ENCODE data around the gene RERE.
A peak's percentile ranks its signal among the peaks of the same experiment; 100 is the strongest.

RERE gene

DNA sequence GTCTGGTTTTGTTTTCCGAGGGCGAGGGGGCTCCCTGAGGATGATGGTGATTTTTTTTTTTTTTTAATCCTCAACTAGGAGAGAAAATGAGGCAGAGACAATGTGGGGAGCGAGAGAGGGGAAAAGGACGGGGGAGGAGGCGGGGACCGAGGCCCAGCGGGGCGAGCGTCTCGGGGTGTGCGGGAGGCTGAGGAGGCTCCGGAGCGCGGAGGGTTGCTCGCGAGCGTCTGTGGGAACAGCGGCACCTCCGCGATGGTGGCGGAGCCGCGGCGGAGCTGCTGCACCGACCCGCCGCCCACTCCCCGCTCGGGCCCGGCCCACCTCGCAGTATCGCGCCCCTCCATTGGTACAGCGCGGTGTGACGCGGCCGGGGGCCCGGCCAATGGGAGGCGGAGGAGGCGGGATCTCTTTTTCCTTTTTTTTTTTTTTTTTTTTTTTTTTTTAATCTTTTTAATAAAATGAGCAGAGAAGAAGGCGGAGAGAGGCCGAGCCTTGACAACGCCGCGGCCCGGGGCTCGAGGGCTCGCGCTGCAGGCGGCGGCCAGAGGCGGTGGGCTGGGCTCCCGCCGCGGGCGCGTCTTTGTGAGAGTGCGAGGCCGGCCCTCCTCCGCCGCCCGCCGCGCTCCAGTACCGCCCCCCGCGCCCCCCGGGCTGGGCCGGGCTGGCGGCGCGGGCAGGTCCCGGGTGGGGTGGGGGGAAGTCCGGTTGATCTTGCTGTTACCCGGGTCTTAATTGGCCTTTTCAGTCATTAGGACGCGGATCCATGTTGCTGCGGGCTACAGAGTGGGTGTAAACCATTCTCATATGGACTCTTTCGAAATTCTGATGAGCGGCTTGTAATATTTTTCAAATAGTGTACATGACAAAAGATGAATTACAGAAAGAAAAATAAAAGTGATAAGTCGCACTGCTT is at the start of gene RERE:
Gene RERE, minus strand, starts transcription at position 229 of the 913 bp plus-strand sequence.
- peak; percentile 99 for ATAC-seq

DNA sequence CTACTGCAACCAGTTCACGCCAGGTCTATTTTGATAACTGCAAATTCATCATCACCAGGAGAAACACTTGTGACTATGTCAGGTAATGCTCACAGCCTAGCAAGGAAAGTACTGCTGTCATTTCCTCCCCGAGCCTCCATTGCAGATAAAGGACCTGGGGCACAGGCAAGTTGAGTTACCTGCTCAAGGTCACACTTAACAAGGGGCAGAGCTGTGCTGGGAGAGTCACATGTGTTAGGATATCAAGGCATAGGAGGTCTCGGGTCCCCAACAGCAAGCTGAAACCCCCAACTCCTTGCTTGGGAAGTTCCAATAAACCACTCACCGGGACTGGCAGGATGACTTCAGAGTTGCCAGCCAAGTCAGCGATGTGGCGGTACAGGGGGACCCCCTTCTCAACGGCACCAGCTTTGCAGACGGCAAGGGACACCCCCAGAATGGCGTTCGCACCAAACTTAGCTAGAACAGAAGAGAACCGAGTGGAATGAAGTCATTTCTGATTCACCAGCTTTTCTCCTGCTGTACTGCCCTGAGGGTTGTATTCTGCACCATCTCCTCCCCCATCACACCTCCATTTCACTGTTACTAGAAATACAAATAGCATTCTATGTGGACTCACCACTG is 49.5 kb upstream of the RERE start:
- peak; percentile 80 for ATAC-seq
- DNase-seq: peak; percentile 79

More for the DNA sequence above, at the start of gene RERE:
- peak; percentile 98 for DNase-seq

DNA sequence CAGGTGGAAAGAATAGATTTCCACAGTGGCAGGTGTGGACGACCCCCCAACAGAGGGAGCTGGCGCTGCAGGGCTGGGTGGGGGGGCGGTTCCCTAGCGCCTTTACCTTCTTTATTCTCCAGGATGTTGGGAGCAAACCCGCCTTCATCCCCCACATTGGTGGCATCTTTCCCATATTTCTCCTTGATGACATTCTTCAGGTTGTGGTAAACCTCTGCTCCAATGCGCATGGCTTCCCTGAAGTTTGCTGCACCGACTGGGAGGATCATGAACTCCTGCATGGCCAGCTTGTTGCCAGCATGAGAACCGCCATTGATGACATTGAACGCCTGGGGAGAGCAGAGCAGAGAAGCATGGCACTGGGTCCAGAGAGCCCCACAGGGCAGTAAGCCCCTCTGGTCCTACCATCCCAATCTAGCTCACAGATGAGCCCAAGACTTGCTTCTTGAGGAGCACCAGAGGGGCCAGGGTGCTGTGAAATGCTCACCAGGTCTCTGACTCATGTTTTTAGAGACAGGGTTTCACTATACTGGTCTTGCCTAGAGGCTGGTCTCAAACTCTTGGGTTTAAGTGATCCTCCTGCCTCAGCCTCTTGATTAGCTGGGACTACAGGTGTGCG is 48.8 kb upstream of the RERE start:
- DNase-seq: no peak
- ATAC-seq: no peak

DNA sequence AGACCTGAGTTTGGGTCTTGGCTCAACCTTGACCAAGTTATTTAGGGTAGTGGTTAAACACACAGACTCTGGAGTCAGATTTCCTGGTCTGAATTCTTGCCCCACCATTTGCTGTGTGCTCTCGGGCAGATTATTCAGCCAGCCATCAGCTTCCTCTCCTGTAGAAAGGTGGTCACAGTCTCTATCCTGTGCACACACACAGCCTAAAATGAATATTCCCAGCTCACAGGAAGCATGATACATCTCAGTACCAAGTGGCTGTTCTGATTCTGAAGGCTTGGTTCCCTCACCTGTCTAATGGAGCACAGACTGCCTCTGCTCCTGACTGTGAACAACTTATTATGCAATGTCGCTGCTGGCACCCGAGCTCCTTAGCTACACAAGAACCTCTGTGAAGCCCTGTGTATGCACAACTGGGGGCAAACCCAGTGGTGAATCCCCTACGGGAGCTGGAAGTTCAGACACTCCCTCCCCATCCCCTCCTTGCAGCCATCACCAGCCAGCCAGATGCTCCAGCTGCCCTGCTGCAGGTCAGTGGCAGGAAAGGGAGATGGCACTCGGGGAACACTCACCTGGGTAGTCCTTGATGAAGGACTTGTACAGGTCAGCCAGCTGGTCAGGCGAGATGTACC is 47.4 kb upstream of the RERE start:
- DNase-seq: no peak
- ATAC-seq: no peak

DNA sequence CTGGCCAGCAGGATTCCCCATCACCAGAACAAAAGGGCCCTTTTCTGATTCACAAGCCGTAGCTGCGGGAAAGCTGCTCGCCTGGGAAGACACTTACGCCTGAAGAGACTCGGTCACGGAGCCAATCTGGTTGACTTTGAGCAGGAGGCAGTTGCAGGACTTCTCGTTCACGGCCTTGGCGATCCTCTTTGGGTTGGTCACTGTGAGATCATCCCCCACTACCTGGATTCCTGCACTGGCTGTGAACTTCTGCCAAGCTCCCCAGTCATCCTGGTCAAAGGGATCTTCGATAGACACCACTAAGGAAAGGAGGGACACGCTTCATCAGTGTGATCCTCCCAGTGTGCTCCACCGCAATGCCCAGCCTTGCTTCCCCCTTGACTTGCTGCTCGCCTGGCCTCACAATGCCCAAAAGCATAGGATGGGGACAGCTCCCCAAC is 46.4 kb upstream of the RERE start:
- no peak for DNase-seq
- no peak for ATAC-seq

DNA sequence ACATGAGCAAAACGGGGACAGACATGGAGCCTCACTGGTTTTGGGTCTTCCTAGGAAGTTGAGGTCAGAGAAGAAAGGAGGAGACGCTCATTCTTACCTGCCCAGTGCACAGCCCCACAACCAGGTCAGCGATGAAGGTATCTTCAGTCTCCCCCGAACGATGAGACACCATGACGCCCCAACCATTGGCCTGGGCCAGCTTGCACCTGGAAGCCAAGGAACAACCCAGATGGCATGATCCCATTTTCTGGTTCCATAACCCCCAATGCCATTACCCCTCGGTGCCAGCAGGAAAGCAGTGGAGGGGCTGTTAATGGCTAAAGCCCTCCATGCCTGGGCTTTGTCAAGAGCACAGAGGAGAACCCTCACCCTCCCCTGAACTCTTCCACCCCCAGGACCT is 45.7 kb upstream of the RERE start:
- ATAC-seq: no peak
- DNase-seq: no peak

DNA sequence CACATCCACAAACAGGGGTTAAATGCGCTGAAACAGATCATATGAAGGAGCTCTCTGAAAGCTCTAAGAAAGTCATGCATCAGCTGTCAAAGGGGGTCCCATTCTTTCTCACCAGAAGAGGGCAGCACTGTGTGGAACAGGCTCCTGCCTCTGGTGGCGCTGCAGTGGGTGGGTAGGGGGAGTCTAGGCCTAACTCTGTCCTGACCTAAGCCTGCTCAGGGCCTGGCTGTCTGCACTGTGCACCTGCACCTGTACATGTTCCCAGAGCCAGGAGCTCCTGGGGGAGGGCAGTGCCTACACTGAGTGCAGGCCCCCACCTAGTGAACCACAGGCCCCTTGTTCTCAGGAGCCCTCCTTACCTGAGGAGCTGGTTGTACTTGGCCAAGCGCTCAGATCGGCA is 45.1 kb upstream of the RERE start:
- DNase-seq: peak; percentile 56
- ATAC-seq: no peak

DNA sequence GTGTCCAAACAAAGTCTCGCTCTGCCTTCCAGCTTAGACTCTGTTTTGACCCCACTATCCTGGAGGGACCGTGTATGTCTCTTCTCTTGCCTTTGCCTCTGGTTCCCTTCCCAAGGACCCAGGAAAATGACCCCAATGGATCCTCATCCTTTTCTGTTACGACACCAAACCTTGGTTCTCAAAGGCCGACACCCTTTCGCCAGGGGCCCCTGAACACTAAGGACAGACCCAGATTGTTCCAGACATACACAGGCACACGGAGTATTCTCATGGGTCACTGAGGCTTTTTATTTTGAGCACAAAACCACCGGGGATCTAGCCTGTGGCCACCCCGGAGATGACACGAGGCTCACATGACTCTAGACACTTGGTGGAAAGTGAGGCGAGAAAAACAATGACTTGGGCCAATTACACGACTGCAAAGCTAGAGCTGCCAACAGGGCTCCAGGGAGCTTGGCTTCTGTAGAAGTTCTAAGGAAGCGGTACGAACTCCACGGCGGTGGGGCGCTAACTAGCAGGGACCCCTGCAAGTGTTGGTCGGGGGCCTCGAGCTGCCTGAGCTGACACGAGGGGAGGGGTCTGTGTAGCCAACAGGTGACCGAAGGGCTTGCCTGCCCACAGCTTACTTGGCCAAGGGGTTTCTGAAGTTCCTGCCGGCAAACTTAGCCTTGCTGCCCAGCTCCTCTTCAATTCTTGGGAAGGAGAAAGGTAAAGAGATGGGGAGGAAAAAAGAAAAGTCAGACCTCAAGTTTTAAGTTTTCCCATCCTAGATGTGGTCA is 43.5 kb upstream of the RERE start:
- no peak for ATAC-seq

DNA sequence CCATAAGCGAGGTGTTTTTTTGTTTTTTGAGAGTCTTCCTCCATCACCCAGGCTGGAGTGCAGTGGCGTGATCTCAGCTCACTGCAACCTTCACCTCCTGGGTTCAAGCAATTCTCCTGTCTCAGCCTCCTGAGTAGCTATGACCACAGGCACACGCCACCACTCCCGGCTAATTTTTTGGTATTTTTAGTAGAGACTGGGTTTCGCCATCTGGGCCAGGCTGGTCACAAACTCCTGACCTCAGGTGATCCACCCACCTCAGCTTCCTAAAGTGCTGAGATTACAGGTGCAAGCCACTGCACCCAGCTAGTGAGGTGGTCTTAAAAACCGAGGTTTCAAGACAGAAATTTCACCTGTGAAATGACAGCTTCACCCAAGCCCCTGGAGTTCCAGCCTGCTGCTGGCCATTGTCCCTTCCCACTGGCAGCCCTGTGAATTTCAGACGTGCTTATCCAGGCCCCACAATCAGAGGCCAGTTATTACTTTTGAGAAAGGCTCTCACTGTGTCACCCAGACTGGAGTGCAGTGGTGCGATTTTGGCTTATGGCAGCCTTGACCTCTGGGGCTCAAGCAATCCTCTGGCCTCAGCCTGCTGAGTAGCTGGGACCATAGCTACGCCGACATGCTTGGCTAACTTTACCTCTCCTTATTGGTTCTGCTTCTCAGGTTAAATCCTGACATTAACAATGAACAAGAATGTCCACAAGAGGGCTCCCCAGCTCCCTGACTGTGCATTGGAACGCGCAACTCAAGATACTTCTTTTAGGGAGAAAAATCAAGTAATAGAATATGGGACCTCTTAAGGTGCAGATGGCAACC is 41.7 kb upstream of the RERE start:
- peak; percentile 45 for ATAC-seq

More for the DNA sequence above, 43.5 kb upstream of the RERE start:
- DNase-seq: no peak

DNA sequence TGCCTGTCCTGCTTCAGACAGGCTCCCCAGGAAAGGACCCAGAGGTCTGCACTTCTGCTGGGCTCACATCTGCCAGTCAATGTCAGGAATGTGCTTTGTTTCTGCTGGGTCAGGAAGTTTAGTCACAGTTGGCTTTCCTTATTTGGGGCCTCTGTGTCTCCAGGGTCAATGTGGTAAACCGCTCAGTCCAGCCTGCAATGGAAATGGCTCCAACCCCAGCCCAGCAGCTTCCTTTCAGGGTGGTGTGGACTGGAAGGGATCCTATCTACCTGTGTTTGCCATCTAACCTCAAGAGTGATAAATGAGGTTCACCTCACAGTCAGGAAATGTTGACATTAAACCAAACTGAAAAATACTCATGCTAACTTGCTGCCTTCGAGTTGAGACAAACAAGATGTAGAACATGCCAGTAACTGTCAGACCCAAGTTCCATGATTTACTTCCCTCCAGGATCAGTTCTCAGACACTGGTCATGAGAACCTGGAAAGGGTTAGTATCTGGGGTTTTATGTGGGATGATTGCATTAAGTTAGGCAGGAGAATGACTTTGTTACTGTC is 40.8 kb upstream of the RERE start:
- DNase-seq: no peak
- ATAC-seq: peak; percentile 12

More for the DNA sequence above, 41.7 kb upstream of the RERE start:
- DNase-seq: no peak

DNA sequence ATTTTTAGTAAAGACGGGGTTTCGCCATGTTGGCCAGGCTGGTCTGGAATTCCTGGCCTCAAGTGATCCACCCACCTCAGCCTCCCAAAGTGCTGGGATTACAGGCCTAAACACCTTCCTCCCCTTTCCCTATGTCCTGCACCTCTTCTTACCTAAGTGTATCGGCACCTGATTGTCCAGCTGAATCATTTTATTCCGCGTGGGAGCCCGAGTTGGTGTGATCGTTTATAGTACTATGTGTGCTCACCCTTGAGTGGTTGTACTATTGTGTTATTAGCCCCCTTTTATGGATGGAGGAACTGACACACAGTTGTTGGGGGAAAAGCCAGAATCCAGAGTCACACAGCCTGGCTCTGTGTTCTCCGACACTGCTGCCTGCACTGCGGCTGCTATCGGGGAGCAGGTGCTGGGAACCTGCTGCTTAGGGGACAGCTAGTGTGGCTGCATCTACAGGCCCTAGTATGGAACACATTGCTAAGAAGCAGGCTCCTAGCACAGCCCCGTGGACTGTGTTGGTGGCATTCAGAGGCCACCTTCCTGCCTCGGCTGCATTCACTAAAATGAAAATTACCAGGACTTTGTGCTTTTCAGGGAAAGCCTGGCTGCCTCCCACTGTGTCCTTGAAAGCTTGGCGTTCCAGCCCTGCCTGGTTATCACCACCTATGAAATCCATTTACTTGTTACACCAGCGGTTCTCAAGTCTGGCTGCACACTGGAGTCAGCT is 39.4 kb upstream of the RERE start:
- DNase-seq (no peak), ATAC-seq (no peak)

DNA sequence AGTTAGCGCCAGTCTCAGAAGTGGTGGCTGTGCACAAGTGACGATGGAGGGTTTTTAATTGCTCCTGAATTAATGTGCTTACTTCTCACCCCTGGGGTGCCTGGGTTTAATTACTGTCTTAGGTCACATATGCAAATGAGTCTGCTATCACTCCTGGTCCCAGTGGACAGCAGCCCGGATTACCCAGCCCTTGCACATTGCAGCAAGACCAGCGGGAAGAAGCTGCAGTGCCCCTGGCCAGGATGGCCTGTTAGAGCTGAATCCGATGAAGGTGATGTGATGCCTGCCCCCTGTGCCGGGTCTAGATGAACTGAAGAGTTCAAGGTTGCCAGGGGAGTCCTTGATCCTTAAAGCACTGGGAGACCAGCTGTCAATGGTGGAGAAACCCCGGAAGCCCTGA is 36.8 kb upstream of the RERE start:
- ATAC-seq (no peak), DNase-seq (no peak)

DNA sequence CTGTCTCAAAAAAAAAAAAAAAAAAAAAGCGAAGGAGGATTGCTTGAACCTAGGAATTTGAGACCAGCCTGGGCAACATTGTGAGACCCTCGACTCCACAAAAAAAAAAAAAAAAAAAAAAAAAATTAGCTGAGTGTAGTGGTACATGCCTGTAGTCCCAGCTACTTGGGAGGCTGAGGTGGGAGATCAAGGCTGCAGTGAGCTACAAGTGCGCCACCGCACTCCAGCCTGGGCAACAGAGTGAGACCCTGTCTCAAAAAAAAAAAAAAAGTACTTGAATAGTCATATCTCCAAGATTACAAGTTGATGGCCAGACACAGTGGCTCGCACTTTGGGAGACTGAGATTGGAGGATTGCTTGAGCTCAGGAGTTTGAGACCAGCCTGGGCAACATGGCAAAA is 33.6 kb upstream of the RERE start:
- DNase-seq (no peak), ATAC-seq (no peak)

DNA sequence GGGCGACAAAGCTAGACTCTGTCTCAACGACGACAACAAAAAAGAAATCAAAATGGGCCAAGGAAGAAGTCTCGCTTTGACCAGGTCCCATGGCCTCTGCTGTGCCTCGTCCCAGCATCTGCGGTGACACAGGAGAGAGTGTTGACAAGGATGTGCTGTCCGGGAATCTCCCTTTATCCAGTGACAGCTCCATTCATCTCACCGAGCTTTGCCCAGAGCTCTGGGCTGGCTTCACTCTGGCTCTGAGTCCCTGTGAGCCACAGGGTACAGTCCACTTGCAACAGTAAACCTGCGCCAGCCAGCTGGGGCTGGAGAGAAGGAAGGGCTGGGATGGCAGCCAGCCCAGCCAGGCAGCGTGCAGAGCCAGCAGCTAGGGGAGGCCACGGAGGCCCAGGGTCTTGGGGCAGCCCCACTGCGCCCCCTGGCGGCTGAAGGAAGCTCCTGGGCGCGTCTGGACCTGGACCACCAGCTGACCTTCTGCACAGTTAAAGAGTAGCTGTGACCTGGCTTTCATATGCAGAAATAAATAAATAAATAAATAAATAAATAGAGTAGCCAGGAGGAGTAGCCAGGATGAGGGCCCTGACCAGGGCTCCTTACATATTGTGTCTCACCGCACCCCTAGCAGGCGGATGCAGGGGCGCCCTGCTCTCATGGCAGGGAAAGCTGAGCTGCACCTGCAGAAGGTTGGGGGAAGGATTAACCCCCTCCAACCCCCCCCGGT is 31.4 kb upstream of the RERE start:
- peak; percentile 88 for DNase-seq
- peak; percentile 97 for ATAC-seq

DNA sequence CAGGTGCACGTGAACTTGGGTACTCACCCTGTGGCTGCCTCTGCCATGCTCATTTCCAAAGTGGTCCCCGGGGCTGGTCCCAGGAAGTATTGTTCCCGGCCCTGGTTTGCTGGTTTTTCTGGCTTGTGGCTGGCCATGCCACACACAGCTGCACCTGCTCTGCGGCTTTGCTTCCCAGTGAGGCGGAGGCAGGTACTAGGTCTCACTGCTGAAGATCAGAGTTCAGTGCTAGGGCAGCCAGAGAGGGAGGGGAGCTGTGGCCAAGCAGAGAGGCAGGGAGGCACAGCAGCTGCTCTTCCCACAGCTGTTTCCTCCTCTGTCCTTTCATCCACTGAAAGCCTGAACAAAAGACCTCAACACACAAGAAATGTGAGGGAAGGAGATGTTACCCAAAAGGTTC is 30.6 kb upstream of the RERE start:
- no peak for DNase-seq
- no peak for ATAC-seq

DNA sequence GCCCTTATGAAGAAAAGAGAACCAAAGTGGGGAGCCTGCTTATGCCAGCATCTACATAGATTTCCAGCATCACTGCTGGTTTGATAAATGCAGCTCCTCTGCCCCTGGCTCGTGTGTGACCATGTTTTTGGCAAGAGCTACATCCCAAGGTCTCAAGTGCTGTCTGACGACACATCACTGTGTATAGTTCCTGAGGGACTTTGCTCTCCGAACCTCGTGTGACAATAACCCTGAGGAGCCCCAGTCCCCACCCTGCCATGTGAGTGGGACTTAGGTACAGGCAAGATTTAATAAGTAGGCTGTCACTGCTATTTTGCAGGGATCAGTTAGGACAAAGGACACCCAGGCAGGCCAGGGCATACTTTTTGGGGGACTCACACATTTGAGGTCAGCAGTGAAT is 28.8 kb upstream of the RERE start:
- DNase-seq (no peak), ATAC-seq (no peak)

DNA sequence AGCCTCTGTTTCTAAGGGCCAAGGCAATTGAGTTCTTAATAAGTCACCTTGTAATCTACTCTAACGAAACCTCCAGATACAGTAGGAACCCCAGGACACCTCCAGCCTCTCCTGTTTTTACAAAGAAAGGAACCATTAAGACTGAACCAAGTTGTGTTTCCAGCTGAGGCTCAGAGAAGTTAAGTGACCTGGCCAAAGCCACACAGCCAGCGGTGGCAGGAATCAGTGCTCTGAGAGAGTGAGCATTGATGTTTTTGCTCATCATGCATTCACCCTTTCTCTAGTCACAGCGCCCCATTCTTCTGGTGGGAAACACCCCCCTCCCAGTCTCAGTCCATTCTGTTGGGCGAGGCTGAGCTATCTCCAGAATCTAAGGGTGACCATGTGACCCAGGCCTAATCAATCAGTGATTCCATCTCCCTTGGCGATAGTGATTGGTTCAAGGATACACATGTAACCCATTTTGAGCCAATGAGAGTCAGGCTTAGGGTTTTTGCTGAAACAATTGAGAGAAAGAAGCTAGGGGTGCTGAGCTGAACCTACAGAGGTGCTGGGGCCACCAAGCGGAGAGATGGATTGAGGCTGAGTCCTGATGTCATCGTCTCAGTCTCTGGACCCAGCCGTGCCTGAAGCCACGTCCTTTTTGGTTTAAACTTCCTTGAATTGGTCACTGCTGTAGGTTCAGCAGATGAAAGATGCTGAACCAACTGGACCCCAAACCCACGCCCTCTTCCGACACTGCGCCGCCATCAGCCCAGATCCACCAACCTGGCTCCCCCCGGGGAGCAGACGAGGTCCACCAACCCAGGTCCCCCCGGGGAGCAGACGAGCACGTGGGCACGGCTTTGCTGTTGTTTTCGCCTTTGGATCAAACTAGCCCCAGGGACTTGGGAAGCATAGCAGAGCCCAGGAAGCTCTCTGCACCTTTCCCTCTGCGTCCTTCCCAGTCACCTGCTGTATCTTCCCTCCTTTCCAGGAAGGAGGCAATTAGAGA is 28.0 kb upstream of the RERE start:
- ATAC-seq: no peak

DNA sequence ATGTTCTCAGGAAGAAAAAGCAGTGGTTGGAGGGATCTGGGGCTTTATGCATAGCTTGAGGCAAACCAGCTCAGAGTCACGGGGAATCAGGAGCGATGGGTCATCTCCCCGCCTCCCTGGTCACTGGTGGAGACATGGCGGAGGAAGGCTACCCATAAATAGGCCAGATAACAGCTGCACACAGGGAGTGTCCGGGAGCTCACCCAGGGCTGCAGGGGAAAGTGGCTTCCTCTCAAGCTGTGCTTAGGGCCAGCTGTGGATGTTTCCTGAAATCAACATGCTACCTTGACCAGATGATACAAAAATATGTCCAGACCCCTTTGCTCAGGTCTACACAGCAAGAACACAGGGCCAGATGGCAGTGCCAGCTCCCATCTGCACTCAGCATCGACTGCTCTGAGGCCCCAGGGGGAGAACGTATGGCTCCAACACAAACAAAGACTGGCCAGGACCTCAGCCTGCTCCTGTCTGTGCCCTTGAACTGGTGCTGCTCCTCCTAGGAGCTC is 27.1 kb upstream of the RERE start:
- DNase-seq: no peak
- ATAC-seq: no peak

More for the DNA sequence above, 28.0 kb upstream of the RERE start:
- no peak for DNase-seq

All from stimulated activated naive CD8-positive, alpha-beta T cell treated with anti-CD3 and anti-CD28 coated beads, Interleukin-15, Interleukin-2, amounts not matched to agents 100 U/mL and 50 U/mL, for 24 hours (primary cell).